Stimulated activated CD8-positive, alpha-beta memory T cell treated with anti-CD3 and anti-CD28 coated beads, Interleukin-15, amount 100 ng/mL, for 48 hours (primary cell): ENCODE results near the gene PEX19.

ENCODE experiments used
- DNase-seq, 2 donors: peaks; one replicate each; pipeline ENCODE4 v3.0.0-alpha.2; 2020; ENCODE audit warnings: low read depth in 2 of 2

PEX19 gene

GRCh38 chr1:160277987-160278386 lies 6.9 kb downstream of the PEX19 start:
- DNase-seq = no peak

GRCh38 chr1:160277330-160277729 lies 7.6 kb downstream of the PEX19 start:
- DNase-seq = no peak

- DNase-seq = no peak
These were observed 13.9 kb downstream of the PEX19 start for GRCh38 chr1:160271025-160271424.

GRCh38 chr1:160267284-160267991 lies 17.5 kb downstream of the PEX19 start:
- no peak for DNase-seq

- no peak for DNase-seq
These were observed 20.1 kb downstream of the PEX19 start for GRCh38 chr1:160264795-160265307.

GRCh38 chr1:160261893-160262794 lies 22.8 kb downstream of the PEX19 start, which contains the start of gene DCAF8:
TSS of gene DCAF8 (minus strand) at chr1:160262549. CDS start at chr1:160244008, 18,541 bp downstream.
- peak; percentile 97 to 98 for DNase-seq

- peak; percentile 61 to 67 for DNase-seq
These were observed 23.4 kb downstream of the PEX19 start for GRCh38 chr1:160261556-160261892.

- no peak for DNase-seq
These were observed 24.2 kb downstream of the PEX19 start for GRCh38 chr1:160260406-160261382.

GRCh38 chr1:160258177-160258798 lies 26.6 kb downstream of the PEX19 start:
- no peak for DNase-seq

GRCh38 chr1:160257411-160258015 lies 27.4 kb downstream of the PEX19 start:
- no peak for DNase-seq

GRCh38 chr1:160256396-160257046 lies 28.4 kb downstream of the PEX19 start:
- DNase-seq = no peak

- DNase-seq = no peak
These were observed 29.1 kb downstream of the PEX19 start for GRCh38 chr1:160255781-160256300.

- DNase-seq = no peak
These were observed 33.0 kb downstream of the PEX19 start for GRCh38 chr1:160251687-160252526.

GRCh38 chr1:160251011-160251410 lies 33.9 kb downstream of the PEX19 start:
- no peak for DNase-seq

- no peak for DNase-seq
These were observed 37.9 kb downstream of the PEX19 start for GRCh38 chr1:160247053-160247452.

- no peak for DNase-seq
These were observed 39.5 kb downstream of the PEX19 start for GRCh38 chr1:160245434-160245833.

GRCh38 chr1:160244209-160244608 lies 40.7 kb downstream of the PEX19 start:
- no peak for DNase-seq

GRCh38 chr1:160243767-160244166 lies 41.2 kb downstream of the PEX19 start:
- no peak for DNase-seq
